ENCODE data around the gene DAPK2.
"Not testable (repeated sequence)": the region's sequence is repeated elsewhere in the genome, so short reads cannot be mapped to it uniquely, and the experiment has no call there.

The DAPK2 gene

GRCh38 chr15:63974021-63974420 is 72.3 kb downstream of the DAPK2 start:
- no peak for DNase-seq (ENCODE audit: low read depth in 2 of 2)

GRCh38 chr15:63973212-63974009 is 72.9 kb downstream of the DAPK2 start:
- DNase-seq (ENCODE audit: low read depth in 2 of 2), result no peak

- no peak for DNase-seq (ENCODE audit: low read depth in 2 of 2)
Observed at GRCh38 chr15:63972801-63973200, 73.5 kb downstream of the DAPK2 start.

- DNase-seq (ENCODE audit: low read depth in 2 of 2), result no peak
Observed at GRCh38 chr15:63971904-63972303, 74.4 kb downstream of the DAPK2 start.

- DNase-seq (ENCODE audit: low read depth in 2 of 2), result peak; percentile 33 to 52
Observed at GRCh38 chr15:63971427-63971805, 74.9 kb downstream of the DAPK2 start.

- DNase-seq (ENCODE audit: low read depth in 2 of 2), result peak in 1 of 2 donors; percentile 5
Observed at GRCh38 chr15:63970621-63971426, 75.5 kb downstream of the DAPK2 start.

GRCh38 chr15:63969652-63970421 is 76.4 kb downstream of the DAPK2 start:
- no peak for DNase-seq (ENCODE audit: low read depth in 2 of 2)

GRCh38 chr15:63968700-63969099 is 77.6 kb downstream of the DAPK2 start:
- DNase-seq (ENCODE audit: low read depth in 2 of 2), result no peak

GRCh38 chr15:63968122-63968524 is 78.2 kb downstream of the DAPK2 start:
- no peak for DNase-seq (ENCODE audit: low read depth in 2 of 2)

GRCh38 chr15:63967616-63968015 is 78.7 kb downstream of the DAPK2 start:
- no peak for DNase-seq (ENCODE audit: low read depth in 2 of 2)

- not testable (repeated sequence) for DNase-seq (ENCODE audit: low read depth in 2 of 2)
Observed at GRCh38 chr15:63962947-63963721, 83.2 kb downstream of the DAPK2 start.

- DNase-seq (ENCODE audit: low read depth in 2 of 2), result no peak
Observed at GRCh38 chr15:63953524-63953923, 92.8 kb downstream of the DAPK2 start.

- DNase-seq (ENCODE audit: low read depth in 2 of 2), result no peak
Observed at GRCh38 chr15:63950911-63951481, 95.3 kb downstream of the DAPK2 start.

GRCh38 chr15:63948971-63949370 is 97.3 kb downstream of the DAPK2 start:
- no peak for DNase-seq (ENCODE audit: low read depth in 2 of 2)

- DNase-seq (ENCODE audit: low read depth in 2 of 2), result no peak
Observed at GRCh38 chr15:63948436-63948835, 97.8 kb downstream of the DAPK2 start.

GRCh38 chr15:63947228-63947627 is 99.1 kb downstream of the DAPK2 start:
- DNase-seq (ENCODE audit: low read depth in 2 of 2), result no peak

GRCh38 chr15:63946524-63947065 is 99.7 kb downstream of the DAPK2 start:
- DNase-seq (ENCODE audit: low read depth in 2 of 2), result no peak

- no peak for DNase-seq (ENCODE audit: low read depth in 2 of 2)
Observed at GRCh38 chr15:63945838-63946298, 100.4 kb downstream of the DAPK2 start.

- DNase-seq (ENCODE audit: low read depth in 2 of 2), result peak; percentile 45 to 55
Observed at GRCh38 chr15:63945007-63945788, 101.1 kb downstream of the DAPK2 start.

- DNase-seq (ENCODE audit: low read depth in 2 of 2), result no peak
Observed at GRCh38 chr15:63944681-63944955, 101.7 kb downstream of the DAPK2 start.

All from stimulated activated CD8-positive, alpha-beta memory T cell treated with anti-CD3 and anti-CD28 coated beads, Interleukin-2, amount 100 ng/mL, for 48 hours (primary cell).